A549 treated with Hydrocortisone at 1 μM for 4 hours (cell line): ENCODE results near the gene MICU1. TPM values are rescaled to one million over a fixed set of nuclear protein-coding genes. Genes with fewer than 3 reads are reported as not detected.

Experiments
- total RNA-seq: library from RNA; stranded (reverse); fragments of 200-300 nt; extraction: Qiagen RNA extraction; gene quantifications from 5 replicates; pipeline ENCODE4 v1.2.3, GENCODE V29; 2022

The MICU1 gene, protein sequence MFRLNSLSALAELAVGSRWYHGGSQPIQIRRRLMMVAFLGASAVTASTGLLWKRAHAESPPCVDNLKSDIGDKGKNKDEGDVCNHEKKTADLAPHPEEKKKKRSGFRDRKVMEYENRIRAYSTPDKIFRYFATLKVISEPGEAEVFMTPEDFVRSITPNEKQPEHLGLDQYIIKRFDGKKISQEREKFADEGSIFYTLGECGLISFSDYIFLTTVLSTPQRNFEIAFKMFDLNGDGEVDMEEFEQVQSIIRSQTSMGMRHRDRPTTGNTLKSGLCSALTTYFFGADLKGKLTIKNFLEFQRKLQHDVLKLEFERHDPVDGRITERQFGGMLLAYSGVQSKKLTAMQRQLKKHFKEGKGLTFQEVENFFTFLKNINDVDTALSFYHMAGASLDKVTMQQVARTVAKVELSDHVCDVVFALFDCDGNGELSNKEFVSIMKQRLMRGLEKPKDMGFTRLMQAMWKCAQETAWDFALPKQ
- 50.5 to 64.1 TPM (median 53.2 TPM) in 5 replicates for total RNA-seq

DNA sequence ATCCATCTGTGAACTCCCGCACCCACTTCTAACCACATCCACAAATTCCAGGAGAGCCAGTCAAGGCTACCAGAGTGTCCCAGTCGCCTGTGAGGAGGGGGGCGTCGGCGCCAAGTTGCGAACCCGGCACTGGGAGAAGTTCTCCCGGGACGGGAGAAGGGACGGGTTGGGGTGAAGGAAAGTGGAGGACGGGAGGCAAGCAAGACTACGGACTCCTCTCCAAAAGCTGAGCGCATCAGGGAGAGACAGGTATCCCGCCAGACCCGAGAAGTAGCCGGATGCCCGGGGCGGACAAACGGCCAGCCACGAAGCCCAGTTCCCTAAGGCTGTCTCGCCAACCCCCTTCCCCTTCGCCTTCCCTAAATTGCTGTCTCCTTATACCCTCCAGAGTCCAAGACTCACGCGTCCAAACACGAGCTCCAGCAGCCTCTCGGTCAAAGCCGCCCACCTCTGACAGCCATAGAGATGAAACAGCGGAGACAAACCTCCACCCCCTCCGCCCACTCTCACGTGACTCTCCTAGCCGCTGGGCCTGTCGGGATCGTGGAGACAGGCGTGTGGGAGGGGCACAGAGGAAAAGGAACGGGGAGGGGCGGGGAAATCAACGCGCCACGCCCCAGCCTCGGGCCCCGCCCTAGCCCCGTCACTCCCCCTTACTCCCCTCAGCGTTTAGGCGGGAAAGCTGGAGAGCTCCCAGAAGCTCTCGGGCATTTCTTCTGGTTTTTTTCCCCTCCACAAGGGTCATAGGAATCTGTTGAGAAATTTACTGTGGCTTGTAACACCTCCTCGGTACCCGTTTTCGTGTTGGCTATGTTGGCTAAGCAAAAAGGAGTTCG lies at the start of gene MICU1:
TSS of gene MICU1 (minus strand) at position 472 of the 836 bp plus-strand sequence. CDS start 59,286 bp downstream, outside the sequence.

DNA sequence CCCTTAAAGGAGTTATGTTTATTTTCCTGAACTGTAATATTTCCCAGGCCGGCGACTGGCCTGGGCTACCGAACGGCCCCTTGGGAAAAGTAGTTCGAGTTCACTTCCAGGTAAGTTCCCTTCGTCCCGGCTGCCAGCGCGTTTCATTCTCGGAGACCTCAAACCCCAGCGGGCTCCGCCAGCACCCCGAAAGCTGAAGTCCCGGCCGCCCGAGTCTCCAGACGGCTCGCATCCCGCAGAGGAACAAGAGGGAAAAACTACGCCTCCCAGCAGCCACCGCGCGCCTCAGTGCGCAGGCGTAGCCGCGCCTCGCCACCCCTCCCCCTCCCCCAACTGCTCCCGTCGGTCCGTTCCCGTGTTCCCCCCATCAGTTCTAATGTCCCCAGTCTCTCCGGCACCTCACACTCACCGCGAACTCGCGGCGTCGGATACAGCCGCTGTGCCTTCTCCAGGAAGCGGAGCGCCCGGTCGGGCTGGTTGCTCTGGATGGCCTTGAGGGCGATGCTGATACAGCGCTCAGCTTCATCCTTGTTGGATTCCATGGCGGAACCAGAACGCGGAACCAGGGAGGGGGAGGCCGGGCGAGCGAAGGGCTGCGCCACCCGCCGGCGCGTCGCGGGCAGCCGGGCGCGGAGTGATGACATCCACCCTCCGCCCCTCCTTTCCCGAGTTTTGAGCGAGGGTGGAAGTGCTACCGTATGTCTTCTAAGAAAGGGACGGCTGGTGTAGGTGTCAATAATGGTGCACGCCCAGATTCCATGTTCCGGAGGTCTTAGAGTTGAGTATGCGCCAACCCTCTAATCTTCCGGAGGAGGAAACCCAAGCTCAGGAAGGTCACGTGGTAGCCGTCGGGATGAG lies 271.3 kb downstream of the MICU1 start, which contains the start of gene DNAJB12:
TSS of gene DNAJB12 (minus strand) at position 564 of the 858 bp plus-strand sequence. CDS start at position 542, 22 bp downstream.

Other genes with a start within 250 kb of the MICU1 start
- 22.5 to 34.2 TPM (median 27.5 TPM) in 5 replicates for gene MCU, start 66.1 kb upstream of the MICU1 start, total RNA-seq